Activated CD4-positive, CD25-positive, alpha-beta regulatory T cell treated with anti-CD3 and anti-CD28 coated beads, Interleukin-2, amount 50 U/mL, for 72 hours (primary cell): Measurements from ENCODE around the gene MAN2A2.
"Not testable (repeated sequence)": the region's sequence is repeated elsewhere in the genome, so short reads cannot be mapped to it uniquely, and the experiment has no call there.

Source experiments
- DNase-seq: peaks from one replicate; pipeline ENCODE4 v3.0.0; 2021

MAN2A2 gene

DNA sequence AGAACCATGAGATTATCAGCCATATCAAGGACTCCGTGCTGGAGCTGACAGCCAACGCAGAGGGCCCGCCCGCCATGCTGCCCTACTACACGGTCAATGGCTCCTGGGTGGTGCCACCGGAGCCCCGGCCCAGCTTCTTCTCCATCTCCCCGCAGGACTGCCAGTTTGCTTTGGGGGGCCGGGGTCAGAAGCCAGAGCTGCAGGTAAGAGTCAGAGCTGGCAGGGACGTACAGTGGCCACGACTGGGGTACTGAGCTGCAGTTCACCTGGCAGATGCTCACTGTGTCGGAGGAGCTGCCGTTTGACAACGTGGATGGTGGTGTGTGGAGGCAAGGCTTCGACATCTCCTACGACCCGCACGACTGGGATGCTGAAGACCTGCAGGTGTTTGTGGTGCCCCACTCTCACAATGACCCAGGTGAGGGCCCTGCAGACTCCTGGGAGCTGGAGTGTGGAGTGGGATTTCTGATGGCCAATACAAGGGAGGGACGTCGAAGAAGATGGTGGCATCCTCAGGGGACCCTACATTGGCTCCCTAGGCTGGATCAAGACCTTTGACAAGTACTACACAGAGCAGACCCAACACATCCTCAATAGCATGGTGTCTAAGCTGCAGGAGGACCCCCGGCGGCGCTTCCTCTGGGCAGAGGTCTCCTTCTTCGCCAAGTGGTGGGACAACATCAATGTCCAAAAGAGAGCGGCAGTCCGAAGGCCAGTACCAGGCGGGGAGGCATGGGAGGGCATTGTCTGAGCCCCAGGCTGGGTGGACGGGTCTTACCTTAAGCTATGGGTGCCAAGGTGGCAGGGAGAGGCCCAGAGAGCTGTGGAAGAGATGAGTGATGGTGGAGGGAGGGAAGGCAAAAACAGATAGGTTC is 2.4 kb downstream of the MAN2A2 start:
- DNase-seq = no peak

GRCh38 chr15:90906181-90906849 is 3.2 kb downstream of the MAN2A2 start:
- DNase-seq = no peak

- no peak for DNase-seq
Measured at GRCh38 chr15:90907051-90907660, 4.1 kb downstream of the MAN2A2 start.

- no peak for DNase-seq
Measured at GRCh38 chr15:90907838-90908507, 4.9 kb downstream of the MAN2A2 start.

DNA sequence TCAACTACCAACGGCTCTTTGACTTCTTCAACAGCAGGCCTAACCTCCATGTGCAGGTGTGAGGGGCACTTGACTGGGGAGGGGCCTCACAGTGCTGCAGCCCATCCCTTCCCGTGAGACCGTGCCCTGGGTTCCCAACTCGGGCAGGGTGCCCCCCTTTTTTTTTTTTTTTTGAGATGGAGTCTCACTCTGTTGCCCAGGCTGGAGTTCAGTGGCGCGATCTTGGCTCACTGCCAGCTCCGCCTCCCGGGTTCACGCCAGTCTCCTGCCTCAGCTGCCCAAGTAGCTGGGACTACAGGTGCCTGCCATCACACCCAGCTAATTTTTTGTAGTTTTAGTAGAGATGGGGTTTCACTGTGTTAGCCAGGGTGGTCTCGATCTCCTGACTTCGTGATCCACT is 6.3 kb downstream of the MAN2A2 start:
- not testable (repeated sequence) for DNase-seq

GRCh38 chr15:90909976-90910375 is 6.9 kb downstream of the MAN2A2 start:
- no peak for DNase-seq

- no peak for DNase-seq
Measured at GRCh38 chr15:90910441-90911301, 7.6 kb downstream of the MAN2A2 start.

DNA sequence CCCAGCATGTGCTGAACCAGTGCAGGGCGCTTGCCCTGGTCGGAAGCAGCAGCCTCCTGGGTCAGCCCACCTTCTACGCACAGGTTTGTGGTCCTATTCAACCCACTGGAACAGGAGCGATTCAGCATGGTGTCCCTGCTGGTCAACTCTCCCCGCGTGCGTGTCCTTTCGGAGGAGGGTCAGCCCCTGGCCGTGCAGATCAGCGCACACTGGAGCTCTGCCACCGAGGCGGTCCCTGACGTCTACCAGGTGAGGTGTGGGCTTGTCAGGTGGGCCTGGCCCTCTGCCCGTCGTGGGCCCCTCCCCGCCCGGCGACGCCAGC is 8.2 kb downstream of the MAN2A2 start:
- no peak for DNase-seq

- DNase-seq = no peak
Measured at GRCh38 chr15:90911906-90912769, 9.0 kb downstream of the MAN2A2 start.

DNA sequence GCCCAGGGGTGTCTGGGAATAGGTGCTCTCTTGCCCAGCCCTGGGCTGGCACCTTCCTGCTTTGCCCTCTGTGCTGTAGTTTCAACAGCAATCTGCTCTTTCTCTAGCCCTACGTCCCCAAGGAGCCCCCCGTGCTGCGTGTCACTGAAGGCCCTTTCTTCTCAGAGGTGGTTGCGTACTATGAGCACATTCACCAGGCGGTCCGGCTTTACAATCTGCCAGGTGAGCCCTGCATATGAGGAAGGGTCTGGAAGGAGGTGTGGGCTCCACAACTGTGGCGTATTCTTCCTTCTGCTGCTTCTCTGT is 9.6 kb downstream of the MAN2A2 start:
- no peak for DNase-seq

DNA sequence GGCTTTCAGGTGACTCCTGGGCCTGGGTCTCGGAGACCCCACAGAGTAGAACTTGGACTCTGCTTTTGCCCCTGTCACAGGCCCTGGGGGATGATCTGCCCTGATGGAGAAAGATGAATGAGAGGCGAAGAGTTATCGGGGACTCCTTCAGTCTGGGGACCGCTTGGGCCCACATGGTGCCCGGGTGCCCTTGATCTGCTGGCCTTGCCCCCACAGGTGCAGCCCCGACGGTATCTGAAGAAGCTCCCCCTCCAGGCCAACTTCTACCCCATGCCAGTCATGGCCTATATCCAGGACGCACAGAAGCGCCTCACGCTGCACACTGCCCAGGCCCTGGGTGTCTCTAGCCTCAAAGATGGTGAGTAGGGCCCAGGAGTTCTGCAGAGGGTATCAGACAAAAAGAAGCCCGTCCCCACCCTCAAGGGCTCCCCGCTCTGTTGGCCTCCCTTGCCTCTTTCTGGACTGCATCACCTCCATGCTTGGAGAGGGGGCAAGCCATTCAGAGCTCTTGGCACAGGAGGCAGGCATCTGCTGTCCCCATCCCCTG is 10.4 kb downstream of the MAN2A2 start:
- no peak for DNase-seq

GRCh38 chr15:90914305-90915080 is 11.4 kb downstream of the MAN2A2 start:
- DNase-seq = no peak

GRCh38 chr15:90915216-90915807 is 12.2 kb downstream of the MAN2A2 start:
- no peak for DNase-seq

DNA sequence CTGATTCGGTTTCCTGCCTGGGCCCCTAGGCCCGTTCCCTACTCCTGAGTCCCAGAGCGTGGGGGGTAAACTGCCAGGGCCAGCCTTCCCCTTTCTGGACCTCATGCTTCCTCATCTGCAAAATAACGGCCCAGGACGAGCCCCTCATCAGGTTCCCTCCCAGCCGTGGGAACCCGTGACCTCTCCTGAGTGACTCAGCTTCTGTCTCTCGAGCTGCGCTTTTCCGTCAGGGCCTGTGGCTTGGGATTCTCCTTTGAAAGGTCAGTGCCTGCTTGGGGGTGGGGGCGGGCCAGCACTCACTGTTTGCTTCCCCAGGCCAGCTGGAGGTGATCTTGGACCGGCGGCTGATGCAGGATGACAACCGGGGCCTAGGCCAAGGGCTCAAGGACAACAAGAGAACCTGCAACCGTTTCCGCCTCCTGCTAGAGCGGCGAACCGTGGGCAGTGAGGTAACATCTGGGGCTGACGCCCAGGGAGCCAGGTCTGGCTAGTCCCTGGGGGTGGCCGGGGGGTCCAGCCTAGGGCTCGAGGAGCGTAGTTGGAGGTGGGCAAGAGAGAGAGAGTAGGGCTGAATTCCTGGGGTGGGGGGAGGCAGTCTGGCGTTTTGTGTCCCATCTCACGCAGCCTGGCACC is 12.8 kb downstream of the MAN2A2 start:
- no peak for DNase-seq

GRCh38 chr15:90916461-90916860 is 13.4 kb downstream of the MAN2A2 start:
- no peak for DNase-seq

DNA sequence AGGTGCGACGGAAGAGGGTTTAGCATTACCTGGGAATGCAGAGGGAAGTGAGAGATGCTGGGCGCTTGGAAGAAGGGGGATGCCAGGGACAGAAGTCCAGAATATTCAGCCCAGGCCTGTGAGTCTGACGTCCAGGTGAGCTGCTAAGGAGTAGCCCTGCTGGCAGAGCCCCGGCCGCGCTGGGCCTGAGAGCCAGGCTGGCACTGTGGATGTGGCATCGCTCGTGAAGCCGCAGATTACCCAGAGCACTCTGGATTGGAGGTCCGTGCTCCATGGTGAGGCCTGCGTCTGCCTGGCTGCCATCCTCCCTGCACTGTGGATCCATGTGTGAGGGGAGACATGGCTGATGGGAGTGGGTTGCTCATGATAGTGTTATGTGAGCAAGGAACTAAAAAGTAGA is 14.5 kb downstream of the MAN2A2 start:
- DNase-seq = no peak

- DNase-seq = no peak
Measured at GRCh38 chr15:90918034-90918788, 15.1 kb downstream of the MAN2A2 start.

- no peak for DNase-seq
Measured at GRCh38 chr15:90918835-90919234, 15.7 kb downstream of the MAN2A2 start.

DNA sequence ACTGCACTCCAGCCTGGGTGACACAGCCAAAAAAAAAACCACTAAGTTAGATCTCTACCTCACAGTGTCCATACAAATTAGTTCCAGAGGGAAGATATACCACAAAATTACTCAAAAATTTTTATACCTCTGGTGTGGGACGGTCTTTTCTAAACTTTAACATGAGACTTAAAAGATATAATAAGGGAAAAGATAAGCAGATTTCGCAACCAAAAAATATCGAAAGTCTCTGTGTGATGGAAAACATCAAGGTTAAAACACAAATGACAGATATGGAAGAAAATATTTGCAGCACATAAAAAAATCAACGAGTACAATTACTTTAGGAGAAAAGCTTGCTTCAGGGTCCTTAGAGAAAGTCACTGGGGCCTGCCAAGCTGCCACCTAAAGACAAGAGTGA is 18.8 kb downstream of the MAN2A2 start:
- no peak for DNase-seq
